Measurements from ENCODE around the gene CRTC3.

The CRTC3 gene

DNA sequence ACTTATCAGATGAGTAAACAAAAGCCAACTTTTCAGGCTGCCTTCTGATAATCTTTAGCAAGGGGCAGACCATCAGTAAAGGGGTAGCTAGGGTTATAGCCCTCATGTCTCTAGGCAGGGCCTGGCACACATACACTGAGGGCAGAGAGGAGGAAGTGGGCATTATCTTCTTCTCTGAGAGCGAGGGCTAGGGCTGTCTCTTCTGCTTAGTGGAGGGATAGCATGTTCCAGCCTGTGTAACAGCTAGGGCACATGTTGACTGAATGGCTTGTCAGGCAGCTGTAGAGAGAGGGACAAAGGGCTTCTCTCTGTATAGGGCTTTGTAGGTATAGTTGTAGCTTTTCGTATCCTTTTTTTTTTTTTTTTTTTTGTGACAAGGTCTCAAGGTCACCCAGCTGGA, 17.8 kb downstream of the CRTC3 start:
- no peak overlapping the region for H3K4me3 ChIP-seq (ENCODE audit: low read length)
- no peak for TF ChIP-seq ZNF274 (IDR thresholded peaks at IDR 0.05; ENCODE audit: low read depth, low read length)

DNA sequence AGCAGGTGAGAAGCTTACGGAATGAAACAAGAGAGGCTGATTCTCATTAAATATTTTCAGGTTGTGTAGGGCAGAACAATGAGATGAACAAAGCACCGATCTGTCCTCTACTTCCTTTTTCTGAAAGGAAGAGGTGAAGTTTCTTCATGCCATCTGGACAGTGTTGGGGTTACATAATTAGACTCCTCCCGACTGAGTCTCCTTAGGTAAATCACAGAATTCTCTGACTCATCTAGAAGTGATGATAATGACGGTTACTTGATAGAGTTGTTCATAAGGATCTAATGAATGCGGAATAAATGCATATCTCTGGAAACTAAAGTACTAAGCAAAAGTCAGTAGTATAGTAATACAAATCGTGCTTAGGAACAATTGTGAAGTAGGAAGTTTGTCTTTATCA, 21.2 kb downstream of the CRTC3 start:
- TF ChIP-seq ZNF274 (IDR thresholded peaks at IDR 0.05; ENCODE audit: low read depth, low read length), result no peak
- H3K4me3 ChIP-seq (ENCODE audit: low read length), result peak overlapping the region; percentile 53; the same call in 1 of the 2 replicates

DNA sequence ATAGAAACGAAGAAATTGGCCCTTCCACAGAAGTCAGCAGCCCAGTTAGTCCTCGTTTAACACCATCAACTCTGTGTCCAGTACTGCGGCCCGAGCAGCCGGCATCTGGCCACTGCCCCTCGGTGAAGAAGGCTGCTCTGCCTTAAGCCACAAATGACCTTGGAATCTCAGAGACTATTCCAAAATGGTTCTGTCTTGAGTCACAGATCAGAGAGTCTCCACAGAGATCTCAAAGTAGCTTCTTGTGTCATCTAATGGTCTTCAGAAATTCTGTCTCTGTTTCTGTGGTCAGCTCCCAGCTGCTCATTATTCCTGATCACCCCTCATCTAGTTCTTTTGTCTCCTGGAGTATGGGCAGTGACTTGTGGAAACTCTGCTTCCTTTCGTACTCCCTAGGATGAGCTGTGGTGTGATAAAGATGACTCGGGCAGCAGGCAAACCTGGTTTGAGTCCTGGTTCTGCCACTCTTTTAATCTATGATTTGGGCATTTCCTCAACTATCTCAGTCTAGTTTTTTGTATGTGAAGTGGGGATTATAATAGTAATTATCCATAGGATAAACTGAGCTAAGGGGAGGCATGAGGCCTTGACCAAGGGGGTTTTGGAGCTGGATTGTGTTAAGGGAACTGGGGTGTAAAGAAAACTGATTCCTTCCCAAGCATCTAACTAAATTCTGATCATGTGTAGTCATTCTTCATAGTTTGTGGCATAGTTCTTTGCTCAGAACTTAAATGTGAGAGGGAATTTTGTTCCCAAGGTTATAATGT, 22.6 kb downstream of the CRTC3 start:
- TF ChIP-seq ZNF274 (IDR thresholded peaks at IDR 0.05; ENCODE audit: low read depth, low read length), result no peak

DNA sequence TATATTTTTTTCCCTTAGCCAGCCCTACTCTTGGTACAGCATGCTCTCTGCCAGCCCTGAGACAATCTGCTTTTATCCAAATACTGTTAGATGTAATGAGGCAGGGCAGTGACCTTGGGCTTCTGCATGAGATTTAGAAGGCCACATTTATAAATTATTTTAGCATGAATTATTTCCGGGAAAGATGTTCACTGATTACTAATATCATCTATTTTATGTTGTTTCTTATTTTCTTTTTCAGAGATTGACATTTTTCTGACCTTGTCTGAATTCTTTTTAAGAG, 23.1 kb downstream of the CRTC3 start:
- no peak overlapping the region for H3K4me3 ChIP-seq (ENCODE audit: low read length)
- no peak for TF ChIP-seq ZNF274 (IDR thresholded peaks at IDR 0.05; ENCODE audit: low read depth, low read length)

More for the DNA sequence above, 22.6 kb downstream of the CRTC3 start:
- H3K4me3 ChIP-seq (ENCODE audit: low read length), result no peak overlapping the region

DNA sequence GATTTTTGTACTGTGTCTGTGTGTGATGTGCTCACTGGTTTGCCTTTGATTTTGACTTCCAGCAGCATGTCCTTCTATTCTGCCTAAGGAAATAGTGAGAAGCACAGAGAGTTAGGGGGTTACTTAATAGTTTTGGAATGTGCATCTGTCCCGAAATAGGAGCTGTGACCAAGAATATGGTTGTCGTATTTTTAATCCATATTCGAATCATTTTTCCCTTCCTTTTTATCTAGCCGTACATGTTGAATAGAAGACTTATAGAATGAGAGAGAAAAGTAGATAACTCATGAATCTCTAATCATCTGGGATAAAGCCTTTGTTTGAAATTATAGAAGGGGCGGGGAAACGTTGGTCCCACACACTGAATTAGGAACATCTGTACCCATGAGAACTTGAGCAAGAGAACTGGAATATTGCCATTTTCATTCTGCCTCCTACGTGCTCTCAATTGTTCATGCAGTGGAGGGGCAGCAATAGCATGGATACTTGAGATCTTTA, 23.6 kb downstream of the CRTC3 start:
- no peak for TF ChIP-seq ZNF274 (IDR thresholded peaks at IDR 0.05; ENCODE audit: low read depth, low read length)

DNA sequence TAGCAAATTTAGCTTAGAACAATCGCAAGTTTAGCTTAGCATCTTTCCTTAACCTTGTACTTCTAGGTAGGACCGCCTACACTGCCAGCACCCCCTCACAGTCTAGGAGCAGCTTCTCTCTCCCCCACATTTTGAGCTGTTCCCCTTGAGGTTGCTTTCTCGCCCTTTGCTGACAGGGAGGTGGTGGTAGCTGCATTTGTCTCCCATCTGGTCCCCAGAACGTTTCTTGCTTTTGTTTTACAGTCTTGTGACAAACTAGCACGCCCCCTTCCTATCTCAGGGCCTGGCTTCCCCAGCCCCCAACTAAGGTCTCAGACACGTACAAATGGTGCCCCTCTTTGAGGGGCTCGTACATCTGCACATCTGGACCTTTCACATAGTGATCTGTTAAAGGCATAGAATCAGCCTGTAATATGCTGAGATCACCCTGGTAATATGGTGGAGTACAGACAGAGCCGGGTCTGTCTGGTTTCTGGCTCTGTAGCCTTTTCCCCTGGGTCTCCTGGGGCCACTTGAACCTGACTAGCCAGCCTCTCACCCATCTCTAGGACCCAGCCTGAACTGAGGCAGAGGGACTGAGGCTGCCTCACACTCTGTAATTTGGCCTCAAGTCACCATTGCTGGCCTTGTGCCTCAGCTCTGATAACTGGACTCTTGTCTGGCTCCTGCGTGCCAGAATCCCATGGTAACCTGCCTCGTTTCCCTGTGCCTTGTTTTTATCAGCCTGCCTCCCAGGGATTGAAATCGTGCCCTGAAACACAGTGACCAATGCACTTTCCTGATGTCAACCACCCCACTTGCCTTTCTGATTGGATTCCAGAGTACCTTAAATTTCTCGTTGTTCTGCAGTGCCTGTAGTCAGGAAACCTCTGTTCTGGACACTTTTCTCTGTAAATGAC, 27.7 kb downstream of the CRTC3 start:
- no peak overlapping the region; the same call in 1 of the 2 replicates for H3K4me3 ChIP-seq (ENCODE audit: low read length)
- TF ChIP-seq ZNF274 (IDR thresholded peaks at IDR 0.05; ENCODE audit: low read depth, low read length), result no peak

More for the DNA sequence above, 23.6 kb downstream of the CRTC3 start:
- H3K4me3 ChIP-seq (ENCODE audit: low read length), result no peak overlapping the region

DNA sequence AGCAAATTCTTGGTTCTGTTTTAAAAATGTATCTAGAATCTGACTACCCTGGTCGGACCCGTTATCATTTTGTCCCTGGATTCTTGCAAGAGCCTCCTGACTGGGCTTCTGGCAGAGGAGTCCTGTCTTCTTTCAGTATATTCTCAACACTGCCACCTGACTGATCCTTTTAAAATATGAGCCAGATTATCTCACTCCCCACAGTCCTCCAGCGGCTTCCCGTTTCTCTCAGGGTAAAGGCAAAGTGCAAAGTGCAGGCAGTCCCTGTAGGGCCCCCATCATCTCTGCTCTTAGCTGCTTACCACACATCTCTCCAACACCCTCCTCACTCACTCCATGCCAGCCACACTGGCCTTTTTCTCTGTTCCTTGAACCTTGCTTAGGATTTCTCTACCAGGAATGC, 28.4 kb downstream of the CRTC3 start:
- no peak for TF ChIP-seq ZNF274 (IDR thresholded peaks at IDR 0.05; ENCODE audit: low read depth, low read length)

DNA sequence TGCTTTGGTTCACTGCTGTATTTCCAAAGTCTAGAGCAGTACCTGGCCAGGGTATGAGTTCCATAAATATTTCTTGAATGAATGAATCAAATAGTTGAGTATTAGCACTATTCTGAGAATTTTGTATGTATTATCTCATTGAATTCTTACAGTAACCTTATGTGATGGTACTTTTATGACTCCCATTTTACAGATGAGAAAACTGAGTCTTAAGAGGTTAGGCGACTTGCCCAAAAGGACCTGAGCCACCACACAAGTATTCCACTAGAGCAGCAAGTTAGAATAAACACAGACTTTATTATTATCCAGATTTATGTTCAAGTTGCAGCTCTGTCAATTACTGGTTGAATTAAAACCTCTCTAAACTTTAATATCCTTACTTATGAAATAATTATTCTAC, 29.4 kb downstream of the CRTC3 start:
- no peak for TF ChIP-seq ZNF274 (IDR thresholded peaks at IDR 0.05; ENCODE audit: low read depth, low read length)
- H3K4me3 ChIP-seq (ENCODE audit: low read length), result no peak overlapping the region

More for the DNA sequence above, 28.4 kb downstream of the CRTC3 start:
- H3K4me3 ChIP-seq (ENCODE audit: low read length), result no peak overlapping the region

DNA sequence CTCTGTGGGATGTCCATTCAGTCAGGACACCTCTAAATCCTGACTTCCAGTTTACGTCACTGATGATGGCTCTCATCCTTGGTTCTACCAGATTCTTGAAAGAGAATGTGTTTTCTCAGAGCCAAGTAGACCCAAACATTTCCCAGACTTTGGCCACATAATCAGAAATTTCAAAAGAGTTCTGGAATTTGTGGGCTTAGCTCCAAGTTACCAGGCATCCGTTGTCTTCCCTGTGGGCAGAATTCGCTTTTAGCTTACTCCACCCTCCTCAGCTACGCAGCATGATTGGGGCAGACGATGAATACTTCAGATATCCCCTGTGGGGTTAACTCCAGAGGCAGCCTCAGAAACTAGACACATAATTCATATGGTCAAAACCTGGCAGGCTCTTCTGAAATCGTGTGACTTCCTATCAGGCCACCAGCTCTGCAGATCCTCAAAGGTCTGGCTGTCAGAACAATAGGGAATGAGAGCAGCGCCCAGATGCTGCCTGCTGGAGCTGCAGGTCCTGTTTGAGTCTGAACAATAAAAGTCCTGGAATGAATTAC, 30.6 kb downstream of the CRTC3 start:
- H3K4me3 ChIP-seq (ENCODE audit: low read length), result no peak overlapping the region
- no peak for TF ChIP-seq ZNF274 (IDR thresholded peaks at IDR 0.05; ENCODE audit: low read depth, low read length)

DNA sequence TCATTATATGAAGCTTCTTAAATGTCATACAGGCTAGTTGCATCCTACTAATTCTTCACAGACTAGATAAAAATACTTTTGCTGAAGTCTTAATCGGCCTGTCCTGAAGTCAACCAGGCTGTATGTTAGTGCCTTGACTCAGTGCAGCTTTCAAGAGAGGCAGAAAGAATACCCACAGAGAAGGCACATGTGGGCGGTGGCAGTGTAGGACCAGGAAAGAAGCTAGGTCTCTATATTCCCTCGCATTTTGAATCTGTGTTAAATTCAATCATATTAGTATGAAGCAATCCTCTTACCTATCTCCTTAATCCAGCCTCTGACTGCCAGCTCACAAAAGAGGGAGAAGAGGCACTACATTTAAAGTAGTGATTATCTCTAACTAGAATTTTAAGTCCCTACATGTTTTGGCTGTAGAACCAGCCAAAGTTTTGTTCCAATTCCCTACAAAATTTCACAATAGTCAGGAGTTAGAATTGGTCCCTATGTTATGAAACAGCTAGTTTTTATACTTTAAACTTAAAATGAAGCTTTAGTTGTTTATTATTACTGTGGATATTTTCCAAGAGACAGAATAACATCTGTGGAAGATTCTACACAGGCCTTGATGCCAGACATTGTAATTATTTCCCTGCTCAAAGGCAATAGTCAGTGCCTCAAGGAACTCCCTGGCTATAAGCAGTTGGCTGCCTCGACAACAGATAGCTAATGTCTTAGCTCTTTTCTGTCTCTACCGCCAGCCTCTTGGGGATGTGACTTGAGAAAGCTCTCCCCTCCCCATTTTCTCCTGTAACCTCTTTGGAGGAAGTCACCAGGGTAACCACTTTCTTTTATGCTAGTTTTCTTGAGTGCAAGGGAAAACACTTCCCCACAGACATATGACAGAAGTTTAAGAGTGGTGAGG, 31.9 kb downstream of the CRTC3 start:
- no peak overlapping the region for H3K4me3 ChIP-seq (ENCODE audit: low read length)
- TF ChIP-seq ZNF274 (IDR thresholded peaks at IDR 0.05; ENCODE audit: low read depth, low read length), result no peak

DNA sequence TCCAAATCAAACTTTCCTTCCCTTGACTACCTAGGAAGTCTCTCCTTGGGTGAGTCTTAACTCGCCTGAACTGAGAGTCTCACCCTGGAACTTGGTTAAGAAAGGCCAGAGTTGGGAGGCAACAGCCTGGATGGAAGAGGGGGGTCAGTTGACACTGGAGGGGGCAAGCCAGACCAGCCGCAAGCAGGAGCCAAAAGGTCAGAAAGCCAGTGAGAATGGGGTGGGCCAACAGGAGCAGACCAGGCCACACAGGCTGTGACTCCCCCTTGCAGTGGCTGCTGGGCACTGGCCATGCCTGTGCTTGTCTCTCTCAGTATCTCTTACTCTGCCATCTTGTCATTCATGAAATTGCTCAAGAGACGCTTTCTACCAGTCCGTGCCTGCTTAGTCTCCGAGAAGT, 32.9 kb downstream of the CRTC3 start:
- TF ChIP-seq ZNF274 (IDR thresholded peaks at IDR 0.05; ENCODE audit: low read depth, low read length), result no peak
- no peak overlapping the region for H3K4me3 ChIP-seq (ENCODE audit: low read length)

DNA sequence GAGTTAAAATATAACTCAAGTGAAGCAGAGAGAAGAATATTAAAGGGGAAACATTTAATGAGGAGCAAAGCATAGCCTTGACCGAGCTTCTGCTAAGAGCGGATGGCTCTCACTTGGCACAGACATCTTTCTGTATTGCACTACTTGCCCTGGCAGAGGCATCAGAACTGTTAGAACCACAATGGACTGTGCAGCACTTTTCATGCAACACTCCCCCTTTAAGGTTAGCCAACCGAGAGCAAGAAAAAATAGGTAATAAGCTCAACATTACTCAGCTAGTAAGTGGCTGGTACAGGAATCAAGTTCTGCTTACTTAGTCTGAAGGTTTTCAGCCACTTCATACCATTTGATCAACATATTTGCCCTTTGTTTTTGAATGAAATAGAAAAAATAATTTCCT, 33.7 kb downstream of the CRTC3 start:
- H3K4me3 ChIP-seq (ENCODE audit: low read length), result no peak overlapping the region
- no peak for TF ChIP-seq ZNF274 (IDR thresholded peaks at IDR 0.05; ENCODE audit: low read depth, low read length)

DNA sequence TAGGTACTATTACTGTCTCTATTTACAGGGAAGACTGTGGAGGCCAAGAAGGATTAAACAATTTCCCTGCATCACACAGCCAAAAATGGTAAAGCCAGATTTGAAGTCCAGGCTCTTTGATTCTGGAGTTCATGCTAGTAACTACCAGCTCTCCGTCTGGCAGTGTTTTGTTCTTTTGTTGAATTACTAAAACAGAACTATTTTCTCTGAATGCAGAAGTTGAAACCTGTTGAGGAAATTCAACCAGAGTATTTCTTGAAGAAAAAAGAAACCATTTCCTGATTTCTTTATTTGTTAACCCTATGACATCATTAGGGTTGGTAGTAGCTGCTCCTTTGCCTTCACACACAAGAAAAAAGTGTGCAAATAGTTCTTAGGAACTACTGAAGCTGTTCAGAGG, 34.3 kb downstream of the CRTC3 start:
- no peak for TF ChIP-seq ZNF274 (IDR thresholded peaks at IDR 0.05; ENCODE audit: low read depth, low read length)
- peak overlapping the region; percentile 35; the same call in 1 of the 2 replicates for H3K4me3 ChIP-seq (ENCODE audit: low read length)

DNA sequence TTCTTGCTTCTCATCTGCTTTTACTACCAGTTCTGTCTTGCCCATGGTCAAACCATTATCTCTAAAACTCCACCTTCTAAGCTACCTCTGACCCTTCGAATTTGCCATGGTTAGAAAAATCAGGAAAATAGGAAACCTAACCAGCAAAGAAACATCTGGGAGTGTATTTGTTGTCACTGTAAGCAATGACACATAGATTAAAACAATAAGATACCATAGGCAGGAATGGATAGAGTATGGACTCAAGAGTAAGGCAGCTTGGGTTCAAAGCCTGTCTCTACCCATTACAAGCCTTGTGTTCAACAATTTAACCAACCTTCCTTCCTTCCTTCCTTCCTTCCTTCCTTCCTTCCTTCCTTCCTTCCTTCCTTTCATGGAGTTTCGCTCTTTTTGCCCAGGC, 34.9 kb downstream of the CRTC3 start:
- TF ChIP-seq ZNF274 (IDR thresholded peaks at IDR 0.05; ENCODE audit: low read depth, low read length), result no peak
- H3K4me3 ChIP-seq (ENCODE audit: low read length), result peak overlapping the region; percentile 35; the same call in 1 of the 2 replicates

Measured in GM08714 (cell line).